Measurements from ENCODE around the gene LECT2.

Gene LECT2

GRCh38 chr5:135954899-135955298 is at the start of gene LECT2:
TSS of gene LECT2 (minus strand) at chr5:135954983. CDS start at chr5:135954833, 150 bp downstream.
- no peak for DNase-seq
- in situ Hi-C loops (cut with HindIII; ENCODE audit: low pct_ligation_motif_present, low pct_unique_long_range_greater_than_20kb, low sequenced_read_pairs): no loop called here

- in situ Hi-C loops (cut with HindIII; ENCODE audit: low pct_ligation_motif_present, low pct_unique_long_range_greater_than_20kb, low sequenced_read_pairs): no loop called here
- no peak for DNase-seq
Measured at GRCh38 chr5:136004436-136004835, 49.7 kb upstream of the LECT2 start.

GRCh38 chr5:136001466-136001981 is 46.7 kb upstream of the LECT2 start:
- no peak for DNase-seq
- in situ Hi-C loops (cut with HindIII; ENCODE audit: low pct_ligation_motif_present, low pct_unique_long_range_greater_than_20kb, low sequenced_read_pairs): no loop called here

- no peak for DNase-seq
- in situ Hi-C loops (cut with HindIII; ENCODE audit: low pct_ligation_motif_present, low pct_unique_long_range_greater_than_20kb, low sequenced_read_pairs): no loop called here
Measured at GRCh38 chr5:136000932-136001331, 46.1 kb upstream of the LECT2 start.

- DNase-seq: no peak
- in situ Hi-C loops (cut with HindIII; ENCODE audit: low pct_ligation_motif_present, low pct_unique_long_range_greater_than_20kb, low sequenced_read_pairs): no loop called here
Measured at GRCh38 chr5:136000147-136000546, 45.4 kb upstream of the LECT2 start.

- no peak for DNase-seq
- in situ Hi-C loops (cut with HindIII; ENCODE audit: low pct_ligation_motif_present, low pct_unique_long_range_greater_than_20kb, low sequenced_read_pairs): no loop called here
Measured at GRCh38 chr5:135999406-136000139, 44.8 kb upstream of the LECT2 start.

GRCh38 chr5:135998889-135999288 is 44.1 kb upstream of the LECT2 start:
- no peak for DNase-seq
- in situ Hi-C loops (cut with HindIII; ENCODE audit: low pct_ligation_motif_present, low pct_unique_long_range_greater_than_20kb, low sequenced_read_pairs): no loop called here

GRCh38 chr5:135997673-135998335 is 43.0 kb upstream of the LECT2 start:
- no peak for DNase-seq
- in situ Hi-C loops (cut with HindIII; ENCODE audit: low pct_ligation_motif_present, low pct_unique_long_range_greater_than_20kb, low sequenced_read_pairs): no loop called here

GRCh38 chr5:135996611-135997010 is 41.8 kb upstream of the LECT2 start:
- DNase-seq: no peak
- in situ Hi-C loops (cut with HindIII; ENCODE audit: low pct_ligation_motif_present, low pct_unique_long_range_greater_than_20kb, low sequenced_read_pairs): no loop called here

- no peak for DNase-seq
- in situ Hi-C loops (cut with HindIII; ENCODE audit: low pct_ligation_motif_present, low pct_unique_long_range_greater_than_20kb, low sequenced_read_pairs): no loop called here
Measured at GRCh38 chr5:135995976-135996375, 41.2 kb upstream of the LECT2 start.

- DNase-seq: no peak
- in situ Hi-C loops (cut with HindIII; ENCODE audit: low pct_ligation_motif_present, low pct_unique_long_range_greater_than_20kb, low sequenced_read_pairs): no loop called here
Measured at GRCh38 chr5:135993880-135994636, 39.3 kb upstream of the LECT2 start.

GRCh38 chr5:135993335-135993879 is 38.6 kb upstream of the LECT2 start:
- no peak for DNase-seq
- in situ Hi-C loops (cut with HindIII; ENCODE audit: low pct_ligation_motif_present, low pct_unique_long_range_greater_than_20kb, low sequenced_read_pairs): no loop called here

- no peak for DNase-seq
Measured at GRCh38 chr5:135991429-135991828, 36.6 kb upstream of the LECT2 start.

GRCh38 chr5:135990528-135991255 is 35.9 kb upstream of the LECT2 start:
- DNase-seq: no peak
- in situ Hi-C loops (cut with HindIII; ENCODE audit: low pct_ligation_motif_present, low pct_unique_long_range_greater_than_20kb, low sequenced_read_pairs): no loop called here

More at GRCh38 chr5:135991429-135991828, 36.6 kb upstream of the LECT2 start:
- in situ Hi-C loops (cut with HindIII; ENCODE audit: low pct_ligation_motif_present, low pct_unique_long_range_greater_than_20kb, low sequenced_read_pairs): no loop called here

GRCh38 chr5:135989686-135990085 is 34.9 kb upstream of the LECT2 start:
- no peak for DNase-seq
- in situ Hi-C loops (cut with HindIII; ENCODE audit: low pct_ligation_motif_present, low pct_unique_long_range_greater_than_20kb, low sequenced_read_pairs): no loop called here

- DNase-seq: no peak
- in situ Hi-C loops (cut with HindIII; ENCODE audit: low pct_ligation_motif_present, low pct_unique_long_range_greater_than_20kb, low sequenced_read_pairs): no loop called here
Measured at GRCh38 chr5:135988546-135988945, 33.8 kb upstream of the LECT2 start.

- in situ Hi-C loops (cut with HindIII; ENCODE audit: low pct_ligation_motif_present, low pct_unique_long_range_greater_than_20kb, low sequenced_read_pairs): no loop called here
- no peak for DNase-seq
Measured at GRCh38 chr5:135986891-135987401, 32.2 kb upstream of the LECT2 start.

- in situ Hi-C loops (cut with HindIII; ENCODE audit: low pct_ligation_motif_present, low pct_unique_long_range_greater_than_20kb, low sequenced_read_pairs): no loop called here
- DNase-seq: no peak
Measured at GRCh38 chr5:135986401-135986800, 31.6 kb upstream of the LECT2 start.

Measured in ACHN (cell line).